A673 (cell line): Measurements from ENCODE around the gene DCC. TPM values are rescaled to one million over a fixed set of nuclear protein-coding genes. Genes with fewer than 3 reads are reported as not detected.

Experiments
- BruUV-seq: library from RNA; stranded (reverse); fragments of 400-500 nt; replicated peaks from 2 replicates; lab custom pipeline; 2021; lab: Mats Ljungman, UMichigan
- CTCF ChIA-PET: fragments of 300-600 bp; sonication (Branson Sonifier 250); formaldehyde crosslinking; loops from one replicate; lab custom pipeline; 2022; ENCODE audit warnings: antibody characterized with exemption; lab: Charles Lee
- POLR2A ChIA-PET: fragments of 300-600 bp; sonication (Branson Sonifier 250); formaldehyde crosslinking; loops from one replicate; lab custom pipeline; 2022; ENCODE audit warnings: antibody characterized with exemption; ENCODE audit not compliant: low non-redundant PET; lab: Charles Lee
- DNase-seq: peaks from one replicate; pipeline ENCODE4 v3.0.0-alpha.2; 2015; ENCODE audit warnings: low spot score
- H3K27ac ChIP-seq: fragments of 200-600 bp; sonication (generic); 2 replicates; pipeline ENCODE4 v1.5.1; 2016; ENCODE audit warnings: mixed run types, low read depth, mild to moderate bottlenecking, mixed read lengths, antibody characterized with exemption, low read length; ENCODE audit not compliant: poor library complexity, severe bottlenecking
- H3K27me3 ChIP-seq: fragments of 200-600 bp; sonication (generic); replicated peaks from 2 replicates; pipeline ENCODE4 v1.6.1; 2017; ENCODE audit warnings: mixed run types, low read depth, mild to moderate bottlenecking, mixed read lengths, antibody characterized with exemption, low read length; ENCODE audit not compliant: insufficient read depth, poor library complexity
- H3K36me3 ChIP-seq: fragments of 200-600 bp; sonication (generic); 2 replicates; pipeline ENCODE4 v1.6.1; 2016; ENCODE audit warnings: mixed run types, mild to moderate bottlenecking, mixed read lengths, antibody characterized with exemption, low read length; ENCODE audit not compliant: insufficient read depth, poor library complexity, severe bottlenecking
- H3K4me1 ChIP-seq: fragments of 200-600 bp; sonication (generic); 2 replicates; pipeline ENCODE4 v1.6.1; 2017; ENCODE audit warnings: mixed run types, mild to moderate bottlenecking, mixed read lengths, antibody characterized with exemption, low read length; ENCODE audit not compliant: insufficient read depth, poor library complexity, severe bottlenecking
- H3K4me3 ChIP-seq: fragments of 200-600 bp; sonication (generic); 2 replicates; pipeline ENCODE4 v1.5.1; 2016; ENCODE audit warnings: low read depth, mixed run types, mild to moderate bottlenecking, mixed read lengths, low read length; ENCODE audit not compliant: poor library complexity, severe bottlenecking
- H3K9me3 ChIP-seq: fragments of 200-600 bp; sonication (generic); 2 replicates; pipeline ENCODE4 v1.6.1; 2016; ENCODE audit warnings: mixed run types, low read depth, mild to moderate bottlenecking, mixed read lengths, antibody characterized with exemption, low read length; ENCODE audit not compliant: poor library complexity, severe bottlenecking
- EZH2 ChIP-seq: fragments of 200-600 bp; sonication (generic); IDR thresholded peaks from 2 replicates; pipeline ENCODE4 v1.6.1; 2017; ENCODE audit warnings: borderline replicate concordance, low read depth, mild to moderate bottlenecking, mixed read lengths, antibody characterized with exemption, low read length; ENCODE audit not compliant: poor library complexity, severe bottlenecking
- intact Hi-C: fragments of 100-400 bp; cut with micrococcal nuclease; formaldehyde crosslinking; loops from one replicate; pipeline ENCODE4 v1.10.0; 2022; ENCODE audit not compliant: unreplicated experiment
- total RNA-seq: library from RNA; stranded (reverse); gene quantifications from 2 replicates; pipeline ENCODE4 v1.2.3, GENCODE V29; 2021
- TF ChIP-seq, protein P1 (sequence below): fragments of 300-800, 200-600 bp; sonication (generic); conservative IDR thresholded peaks from 2 replicates; pipeline ENCODE4 v1.5.1; 2017; ENCODE audit warnings: low read depth, mild to moderate bottlenecking, antibody characterized with exemption, low read length, moderate library complexity, mixed read lengths

DCC gene
- total RNA-seq, 1 experiment from 2014 or later: 93.0 TPM

DNA sequence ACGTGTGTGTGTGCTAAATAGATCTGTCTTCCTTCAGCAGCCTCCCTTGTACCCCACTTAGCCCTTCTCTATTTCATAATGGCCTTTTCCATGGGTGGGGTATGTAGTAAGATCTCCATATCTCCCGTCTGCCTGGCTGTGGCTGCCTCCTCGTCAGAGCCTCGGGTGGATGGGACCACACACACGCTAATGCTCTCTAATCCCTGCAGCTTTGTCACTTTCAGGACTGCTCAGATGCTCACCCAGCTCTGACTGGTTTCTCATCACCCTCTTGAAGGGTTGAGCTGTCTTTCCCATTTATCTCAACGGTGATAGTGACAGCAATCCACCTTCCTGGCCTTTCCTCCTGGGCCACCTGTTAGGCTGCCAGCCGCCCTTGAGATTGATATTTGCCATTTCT is 95.3 kb downstream of the DCC start:
- intact Hi-C loops: no loop called here
- Histone ChIP-seq H3K27ac (peak overlapping the region; percentile 74), H3K4me3 (no peak overlapping the region), H3K27me3 (no peaks in the 10 kb centered on the region), H3K9me3 (no peaks in the 10 kb centered on the region), H3K4me1 (peaks cover 94% of the 10 kb centered on the region), H3K36me3 (no peaks in the 10 kb centered on the region)
- POLR2A ChIA-PET: no interaction called here
- BruUV-seq: no TSS peak
- CTCF ChIA-PET: no interaction called here
- DNase-seq: peak; percentile 55
- TF ChIP-seq EZH2: no peak
- TF ChIP-seq, protein P1, sequence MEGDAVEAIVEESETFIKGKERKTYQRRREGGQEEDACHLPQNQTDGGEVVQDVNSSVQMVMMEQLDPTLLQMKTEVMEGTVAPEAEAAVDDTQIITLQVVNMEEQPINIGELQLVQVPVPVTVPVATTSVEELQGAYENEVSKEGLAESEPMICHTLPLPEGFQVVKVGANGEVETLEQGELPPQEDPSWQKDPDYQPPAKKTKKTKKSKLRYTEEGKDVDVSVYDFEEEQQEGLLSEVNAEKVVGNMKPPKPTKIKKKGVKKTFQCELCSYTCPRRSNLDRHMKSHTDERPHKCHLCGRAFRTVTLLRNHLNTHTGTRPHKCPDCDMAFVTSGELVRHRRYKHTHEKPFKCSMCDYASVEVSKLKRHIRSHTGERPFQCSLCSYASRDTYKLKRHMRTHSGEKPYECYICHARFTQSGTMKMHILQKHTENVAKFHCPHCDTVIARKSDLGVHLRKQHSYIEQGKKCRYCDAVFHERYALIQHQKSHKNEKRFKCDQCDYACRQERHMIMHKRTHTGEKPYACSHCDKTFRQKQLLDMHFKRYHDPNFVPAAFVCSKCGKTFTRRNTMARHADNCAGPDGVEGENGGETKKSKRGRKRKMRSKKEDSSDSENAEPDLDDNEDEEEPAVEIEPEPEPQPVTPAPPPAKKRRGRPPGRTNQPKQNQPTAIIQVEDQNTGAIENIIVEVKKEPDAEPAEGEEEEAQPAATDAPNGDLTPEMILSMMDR: no peak

DNA sequence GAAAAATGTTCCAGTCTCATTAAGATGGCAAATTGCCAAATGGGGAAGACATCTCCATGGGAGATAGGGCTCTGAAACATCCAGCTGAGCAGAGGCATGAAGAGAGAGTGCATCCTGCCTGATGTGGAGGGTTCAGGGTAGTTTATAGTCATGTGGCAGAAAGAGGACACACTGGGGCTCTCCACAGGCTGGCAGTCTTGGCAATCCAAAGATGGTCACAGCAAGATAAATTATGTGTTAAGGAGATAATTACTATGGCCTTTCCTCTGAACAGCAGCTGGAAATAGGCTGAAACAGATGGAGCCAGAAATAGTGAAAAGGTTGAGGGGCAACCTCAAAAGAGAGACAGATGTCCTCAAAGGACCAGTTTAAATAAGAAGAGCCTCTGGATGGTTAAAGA is 97.2 kb downstream of the DCC start:
- CTCF ChIA-PET: no interaction called here
- Histone ChIP-seq H3K4me3 (no peak overlapping the region), H3K4me1 (peaks cover 94% of the 10 kb centered on the region), H3K27ac (no peak overlapping the region), H3K36me3 (no peaks in the 10 kb centered on the region), H3K27me3 (no peaks in the 10 kb centered on the region), H3K9me3 (no peaks in the 10 kb centered on the region)
- POLR2A ChIA-PET: no interaction called here
- intact Hi-C loops: no loop called here
- BruUV-seq: TSS peak; percentile 0
- TF ChIP-seq, protein P1: no peak
- no peak for TF ChIP-seq EZH2
- peak; percentile 81 for DNase-seq

DNA sequence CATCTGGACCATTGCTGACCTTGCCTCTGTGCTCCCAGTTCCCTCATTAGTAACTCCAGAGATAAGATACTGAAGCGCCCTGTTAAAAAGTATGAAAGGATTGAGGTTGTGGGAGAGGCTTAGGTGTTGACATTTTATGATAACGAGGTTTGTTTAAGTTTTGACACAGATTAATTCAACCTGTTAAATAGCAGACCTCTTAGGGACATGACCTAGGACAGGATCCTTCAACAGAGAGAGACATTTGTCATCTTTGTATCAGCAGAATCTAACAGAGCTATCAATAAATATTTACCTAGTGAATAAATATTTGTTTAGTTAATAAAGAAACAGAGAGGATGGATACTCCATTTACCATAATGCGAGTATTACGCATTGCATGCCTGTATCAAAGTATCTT is 99.5 kb downstream of the DCC start:
- DNase-seq: no peak
- H3K27me3 ChIP-seq: no peaks in the 10 kb centered on the region
- TF ChIP-seq, protein P1: no peak
- TF ChIP-seq EZH2: no peak
- POLR2A ChIA-PET: no interaction called here
- no TSS peak for BruUV-seq
- H3K9me3 ChIP-seq: no peaks in the 10 kb centered on the region
- no peaks in the 10 kb centered on the region for H3K36me3 ChIP-seq
- CTCF ChIA-PET: no interaction called here
- intact Hi-C loops: no loop called here
- no peak overlapping the region for H3K4me3 ChIP-seq
- H3K27ac ChIP-seq: no peak overlapping the region
- peaks cover 83% of the 10 kb centered on the region for H3K4me1 ChIP-seq
